ENCODE results near the gene MSL1. TPM values are rescaled to one million over a fixed set of nuclear protein-coding genes. Genes with fewer than 3 reads are reported as not detected.

Gene MSL1
- total RNA-seq, 1 experiment from 2014 or later, result 96.3 TPM

DNA sequence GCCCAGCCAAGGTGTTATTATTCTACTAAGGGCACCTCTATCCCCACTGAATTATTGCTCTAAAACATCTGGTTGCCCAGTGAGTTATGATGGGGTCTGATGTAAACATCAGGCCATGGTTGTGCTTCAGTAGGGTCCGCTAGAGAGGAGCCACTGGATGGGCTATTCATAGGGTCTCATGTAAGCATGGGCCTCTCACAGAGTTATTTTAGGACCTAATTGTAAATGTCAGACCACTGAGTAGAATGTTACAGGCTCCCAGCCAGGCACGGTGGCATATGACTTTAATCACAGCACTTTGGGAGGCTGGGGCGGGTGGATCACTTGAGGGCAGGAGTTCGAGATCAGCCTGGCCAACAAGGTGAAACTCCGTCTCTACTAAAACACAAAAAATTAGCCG, 60.8 kb downstream of the MSL1 start:
- TF ChIP-seq, protein P1, sequence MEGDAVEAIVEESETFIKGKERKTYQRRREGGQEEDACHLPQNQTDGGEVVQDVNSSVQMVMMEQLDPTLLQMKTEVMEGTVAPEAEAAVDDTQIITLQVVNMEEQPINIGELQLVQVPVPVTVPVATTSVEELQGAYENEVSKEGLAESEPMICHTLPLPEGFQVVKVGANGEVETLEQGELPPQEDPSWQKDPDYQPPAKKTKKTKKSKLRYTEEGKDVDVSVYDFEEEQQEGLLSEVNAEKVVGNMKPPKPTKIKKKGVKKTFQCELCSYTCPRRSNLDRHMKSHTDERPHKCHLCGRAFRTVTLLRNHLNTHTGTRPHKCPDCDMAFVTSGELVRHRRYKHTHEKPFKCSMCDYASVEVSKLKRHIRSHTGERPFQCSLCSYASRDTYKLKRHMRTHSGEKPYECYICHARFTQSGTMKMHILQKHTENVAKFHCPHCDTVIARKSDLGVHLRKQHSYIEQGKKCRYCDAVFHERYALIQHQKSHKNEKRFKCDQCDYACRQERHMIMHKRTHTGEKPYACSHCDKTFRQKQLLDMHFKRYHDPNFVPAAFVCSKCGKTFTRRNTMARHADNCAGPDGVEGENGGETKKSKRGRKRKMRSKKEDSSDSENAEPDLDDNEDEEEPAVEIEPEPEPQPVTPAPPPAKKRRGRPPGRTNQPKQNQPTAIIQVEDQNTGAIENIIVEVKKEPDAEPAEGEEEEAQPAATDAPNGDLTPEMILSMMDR (IDR thresholded peaks at IDR 0.05), result no peak
- no peak for TF ChIP-seq TCF7L2 (IDR thresholded peaks at IDR 0.05; ENCODE audit: low read depth, low read length)
- TF ChIP-seq, protein P2, sequence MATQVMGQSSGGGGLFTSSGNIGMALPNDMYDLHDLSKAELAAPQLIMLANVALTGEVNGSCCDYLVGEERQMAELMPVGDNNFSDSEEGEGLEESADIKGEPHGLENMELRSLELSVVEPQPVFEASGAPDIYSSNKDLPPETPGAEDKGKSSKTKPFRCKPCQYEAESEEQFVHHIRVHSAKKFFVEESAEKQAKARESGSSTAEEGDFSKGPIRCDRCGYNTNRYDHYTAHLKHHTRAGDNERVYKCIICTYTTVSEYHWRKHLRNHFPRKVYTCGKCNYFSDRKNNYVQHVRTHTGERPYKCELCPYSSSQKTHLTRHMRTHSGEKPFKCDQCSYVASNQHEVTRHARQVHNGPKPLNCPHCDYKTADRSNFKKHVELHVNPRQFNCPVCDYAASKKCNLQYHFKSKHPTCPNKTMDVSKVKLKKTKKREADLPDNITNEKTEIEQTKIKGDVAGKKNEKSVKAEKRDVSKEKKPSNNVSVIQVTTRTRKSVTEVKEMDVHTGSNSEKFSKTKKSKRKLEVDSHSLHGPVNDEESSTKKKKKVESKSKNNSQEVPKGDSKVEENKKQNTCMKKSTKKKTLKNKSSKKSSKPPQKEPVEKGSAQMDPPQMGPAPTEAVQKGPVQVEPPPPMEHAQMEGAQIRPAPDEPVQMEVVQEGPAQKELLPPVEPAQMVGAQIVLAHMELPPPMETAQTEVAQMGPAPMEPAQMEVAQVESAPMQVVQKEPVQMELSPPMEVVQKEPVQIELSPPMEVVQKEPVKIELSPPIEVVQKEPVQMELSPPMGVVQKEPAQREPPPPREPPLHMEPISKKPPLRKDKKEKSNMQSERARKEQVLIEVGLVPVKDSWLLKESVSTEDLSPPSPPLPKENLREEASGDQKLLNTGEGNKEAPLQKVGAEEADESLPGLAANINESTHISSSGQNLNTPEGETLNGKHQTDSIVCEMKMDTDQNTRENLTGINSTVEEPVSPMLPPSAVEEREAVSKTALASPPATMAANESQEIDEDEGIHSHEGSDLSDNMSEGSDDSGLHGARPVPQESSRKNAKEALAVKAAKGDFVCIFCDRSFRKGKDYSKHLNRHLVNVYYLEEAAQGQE (IDR thresholded peaks at IDR 0.05; ENCODE audit: insufficient read depth in 1 of 2, low read depth in 2 of 2, low read length in 1 of 2), result no peak
- TF ChIP-seq SIN3A (IDR thresholded peaks at IDR 0.05; ENCODE audit: borderline replicate concordance, insufficient read depth, low read depth, low read length), result no peak
- no peak for TF ChIP-seq POLR2AphosphoS5 (IDR thresholded peaks at IDR 0.05; ENCODE audit: low read depth, low read length)
- Histone ChIP-seq H3K27ac (ENCODE audit: low read length) (no peak overlapping the region), H3K27me3 (ENCODE audit: control insufficient read depth, insufficient read depth, low read length) (no peaks in the 10 kb centered on the region), H3K36me3 (ENCODE audit: control insufficient read depth, insufficient read depth, low read length) (no peaks in the 10 kb centered on the region), H3K9me3 (ENCODE audit: control insufficient read depth, insufficient read depth, low read depth, low read length) (no peaks in the 10 kb centered on the region), H3K4me1 (ENCODE audit: control insufficient read depth, insufficient read depth, low read length) (peaks cover 12% of the 10 kb centered on the region), H3K4me3 (ENCODE audit: low read depth in 2 of 2, low read length in 2 of 2) (no peak overlapping the region)
- BruUV-seq (replicated peaks), result no TSS peak
- intact Hi-C loops (cut with micrococcal nuclease; ENCODE audit: unreplicated experiment), result no loop called here
- CTCF ChIA-PET, result no interaction called here
- in situ Hi-C loops (cut with HindIII; ENCODE audit: low pct_unique_long_range_greater_than_20kb, low sequenced_read_pairs), result no loop called here
- ATAC-seq (no peak), DNase-seq (ENCODE audit: low read depth, low spot score) (no peak)
- POLR2A ChIA-PET, result interaction anchor here (0.6 to 1.2 kb wide), 2 partner anchors 10 to 169 kb away, joined by 3 to 5 read pairs; no protein-coding TSS in a partner anchor

Small RNA genes within 50 kb of the gene (microRNA-seq; reads per million reads assigned to microRNA genes)
- 0.95 reads per million for gene MIR6866 (ENCODE audit: unreplicated experiment)

Other genes starting within 250 kb of the MSL1 start
- gene GSDMB, start 203.3 kb upstream of the MSL1 start, total RNA-seq (2021; ENCODE audit: unreplicated experiment), result 2.9 TPM
- 55.1 TPM for gene ORMDL3, start 194.4 kb upstream of the MSL1 start, total RNA-seq (2021; ENCODE audit: unreplicated experiment)
- not detected for gene LRRC3C, start 194.2 kb upstream of the MSL1 start, total RNA-seq (2021; ENCODE audit: unreplicated experiment)
- gene GSDMA, start 159.0 kb upstream of the MSL1 start, total RNA-seq (2021; ENCODE audit: unreplicated experiment), result not detected
- gene PSMD3, start 141.2 kb upstream of the MSL1 start, total RNA-seq (2021; ENCODE audit: unreplicated experiment), result 175 TPM
- not detected for gene CSF3, start 106.5 kb upstream of the MSL1 start, total RNA-seq (2021; ENCODE audit: unreplicated experiment)
- gene MED24, start 67.6 kb upstream of the MSL1 start, total RNA-seq (2021; ENCODE audit: unreplicated experiment), result 93.9 TPM
- gene THRA, start 59.0 kb upstream of the MSL1 start, total RNA-seq (2021; ENCODE audit: unreplicated experiment), result 11.7 TPM
- gene NR1D1, start 21.4 kb upstream of the MSL1 start, total RNA-seq (2021; ENCODE audit: unreplicated experiment), result 8.8 TPM
- gene CASC3, start 18.6 kb downstream of the MSL1 start, total RNA-seq (2021; ENCODE audit: unreplicated experiment), result 97.4 TPM
- 6.5 TPM for gene RAPGEFL1, start 55.5 kb downstream of the MSL1 start, total RNA-seq (2021; ENCODE audit: unreplicated experiment)
- 45.9 TPM for gene WIPF2, start 97.3 kb downstream of the MSL1 start, total RNA-seq (2021; ENCODE audit: unreplicated experiment)
- gene CDC6, start 165.9 kb downstream of the MSL1 start, total RNA-seq (2021; ENCODE audit: unreplicated experiment), result 66.3 TPM
- 55.6 TPM for gene RARA, start 187.2 kb downstream of the MSL1 start, total RNA-seq (2021; ENCODE audit: unreplicated experiment)
- 0.33 TPM for gene GJD3, start 242.8 kb downstream of the MSL1 start, total RNA-seq (2021; ENCODE audit: unreplicated experiment)

All from Panc1 (cell line).